Measurements from ENCODE around the gene FRMD4A.

Gene FRMD4A

GRCh38 chr10:13860886-13861285 is 469.8 kb downstream of the FRMD4A start:
- TF ChIP-seq CTCF (IDR thresholded peaks at IDR 0.05; ENCODE audit: low read depth, low read length) (no peak), POLR2A (IDR thresholded peaks at IDR 0.05; ENCODE audit: extremely low read depth, insufficient read length) (no peak), MYC (IDR thresholded peaks at IDR 0.05; ENCODE audit: low read depth, low read length) (no peak)
- TF ChIP-seq, protein P1, sequence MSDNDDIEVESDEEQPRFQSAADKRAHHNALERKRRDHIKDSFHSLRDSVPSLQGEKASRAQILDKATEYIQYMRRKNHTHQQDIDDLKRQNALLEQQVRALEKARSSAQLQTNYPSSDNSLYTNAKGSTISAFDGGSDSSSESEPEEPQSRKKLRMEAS (IDR thresholded peaks at IDR 0.05; ENCODE audit: low read depth, low read length), result no peak
- DNase-seq (ENCODE audit: low read depth), result no peak
- no peak overlapping the region for H3K4me3 ChIP-seq (ENCODE audit: low read depth, low read length)

GRCh38 chr10:13859979-13860654 is 470.6 kb downstream of the FRMD4A start:
- DNase-seq (ENCODE audit: low read depth), result no peak
- TF ChIP-seq MYC (IDR thresholded peaks at IDR 0.05; ENCODE audit: low read depth, low read length) (no peak), POLR2A (IDR thresholded peaks at IDR 0.05; ENCODE audit: extremely low read depth, insufficient read length) (no peak), CTCF (IDR thresholded peaks at IDR 0.05; ENCODE audit: low read depth, low read length) (no peak)
- TF ChIP-seq, protein P1 (IDR thresholded peaks at IDR 0.05; ENCODE audit: low read depth, low read length), result no peak
- H3K4me3 ChIP-seq (ENCODE audit: low read depth, low read length), result no peak overlapping the region

DNA sequence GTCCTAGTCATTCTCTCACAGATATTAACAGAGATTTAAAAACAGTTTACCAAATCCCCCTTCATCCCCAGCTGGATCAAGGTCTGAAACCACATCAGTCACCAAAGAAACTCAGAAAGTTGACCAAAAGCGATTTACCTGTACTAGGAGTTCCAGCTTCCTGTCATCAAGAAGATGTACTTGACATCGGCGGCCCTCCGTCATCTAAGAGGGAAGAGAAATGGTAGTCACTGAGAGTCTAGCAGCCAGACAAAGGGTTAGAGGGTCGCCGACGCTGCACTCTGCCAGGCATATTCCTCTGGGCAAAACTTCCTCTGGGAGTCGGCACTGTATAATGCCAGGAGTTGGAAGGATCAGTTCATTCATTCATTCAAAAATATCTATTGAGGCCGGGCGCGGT is 472.0 kb downstream of the FRMD4A start:
- no peak for TF ChIP-seq MYC (IDR thresholded peaks at IDR 0.05; ENCODE audit: low read depth, low read length)
- TF ChIP-seq, protein P1 (IDR thresholded peaks at IDR 0.05; ENCODE audit: low read depth, low read length), result no peak
- no peak for TF ChIP-seq POLR2A (IDR thresholded peaks at IDR 0.05; ENCODE audit: extremely low read depth, insufficient read length)
- TF ChIP-seq CTCF (IDR thresholded peaks at IDR 0.05; ENCODE audit: low read depth, low read length), result no peak
- no peak overlapping the region for H3K4me3 ChIP-seq (ENCODE audit: low read depth, low read length)
- no peak for DNase-seq (ENCODE audit: low read depth)

GRCh38 chr10:13857451-13857850 is 473.3 kb downstream of the FRMD4A start:
- no peak for TF ChIP-seq CTCF (IDR thresholded peaks at IDR 0.05; ENCODE audit: low read depth, low read length)
- TF ChIP-seq, protein P1 (IDR thresholded peaks at IDR 0.05; ENCODE audit: low read depth, low read length), result no peak
- no peak for TF ChIP-seq POLR2A (IDR thresholded peaks at IDR 0.05; ENCODE audit: extremely low read depth, insufficient read length)
- no peak for TF ChIP-seq MYC (IDR thresholded peaks at IDR 0.05; ENCODE audit: low read depth, low read length)
- no peak for DNase-seq (ENCODE audit: low read depth)
- H3K4me3 ChIP-seq (ENCODE audit: low read depth, low read length), result no peak overlapping the region

DNA sequence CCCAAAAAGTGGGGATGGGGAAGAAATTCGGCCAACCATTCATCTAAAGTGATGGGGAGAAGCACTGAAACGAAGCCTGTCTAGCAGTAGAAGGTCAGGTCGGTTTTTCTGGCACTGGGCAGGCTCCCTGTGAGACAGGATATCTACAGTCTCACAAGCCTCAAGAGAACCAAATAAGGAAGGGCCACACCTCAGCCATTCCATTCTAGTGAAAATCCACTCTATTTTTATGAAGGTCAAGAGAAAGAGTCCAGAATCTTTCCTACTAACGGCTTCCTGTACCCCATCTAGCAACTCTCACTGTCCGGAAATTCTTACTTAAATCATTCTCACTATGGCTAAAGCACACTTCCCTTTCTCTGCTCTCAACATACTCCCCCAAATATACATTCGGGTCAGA is 476.9 kb downstream of the FRMD4A start:
- DNase-seq (ENCODE audit: low read depth), result no peak

More for the DNA sequence above, 476.9 kb downstream of the FRMD4A start:
- H3K4me3 ChIP-seq (ENCODE audit: low read depth, low read length), result no peak overlapping the region
- TF ChIP-seq, protein P1 (IDR thresholded peaks at IDR 0.05; ENCODE audit: low read depth, low read length), result no peak
- TF ChIP-seq POLR2A (IDR thresholded peaks at IDR 0.05; ENCODE audit: extremely low read depth, insufficient read length) (no peak), CTCF (IDR thresholded peaks at IDR 0.05; ENCODE audit: low read depth, low read length) (no peak), MYC (IDR thresholded peaks at IDR 0.05; ENCODE audit: low read depth, low read length) (no peak)

Data from NB4 (cell line).